Stimulated activated naive B cell treated with anti-CD40 and anti-IgM and Interleukin-4, amounts not matched to agents 10 μg/mL and 1 μg/mL and 100 μg/mL, for 72 hours (primary cell): ENCODE measurements around the gene TMEM245.

Experiments used
- ATAC-seq, 2 donors: fragments of 150-1000 bp; cut with Tn5 transposase; replicated peaks; 2 replicates each; pipeline ENCODE4 v1.10.0; 2021; ENCODE audit warnings: moderate library complexity in 1 of 2
- DNase-seq: peaks from one replicate; pipeline ENCODE4 v3.0.0; 2021
- H3K27ac Mint-ChIP-seq: one replicate; pipeline ENCODE4 v1.8.0; 2022; ENCODE audit warnings: mild to moderate bottlenecking, mixed read lengths
- H3K27me3 Mint-ChIP-seq, 2 donors: one replicate each; pipeline ENCODE4 v1.8.0; 2022; ENCODE audit warnings: mixed read lengths in 2 of 2
- H3K36me3 Mint-ChIP-seq, 2 donors: one replicate each; pipeline ENCODE4 v1.8.0; 2022; ENCODE audit warnings: mixed read lengths in 2 of 2, mild to moderate bottlenecking in 1 of 2
- H3K4me1 Mint-ChIP-seq, 2 donors: one replicate each; pipeline ENCODE4 v1.8.0; 2022; ENCODE audit warnings: mixed read lengths in 2 of 2, mild to moderate bottlenecking in 1 of 2
- H3K4me3 Mint-ChIP-seq, 2 donors: one replicate each; pipeline ENCODE4 v1.8.0; 2022; ENCODE audit warnings: mild to moderate bottlenecking in 2 of 2, mixed read lengths in 2 of 2, moderate library complexity in 1 of 2
- H3K9me3 Mint-ChIP-seq, 2 donors: one replicate each; pipeline ENCODE4 v1.8.0; 2022; ENCODE audit warnings: mixed read lengths in 2 of 2, mild to moderate bottlenecking in 1 of 2

The TMEM245 gene

DNA sequence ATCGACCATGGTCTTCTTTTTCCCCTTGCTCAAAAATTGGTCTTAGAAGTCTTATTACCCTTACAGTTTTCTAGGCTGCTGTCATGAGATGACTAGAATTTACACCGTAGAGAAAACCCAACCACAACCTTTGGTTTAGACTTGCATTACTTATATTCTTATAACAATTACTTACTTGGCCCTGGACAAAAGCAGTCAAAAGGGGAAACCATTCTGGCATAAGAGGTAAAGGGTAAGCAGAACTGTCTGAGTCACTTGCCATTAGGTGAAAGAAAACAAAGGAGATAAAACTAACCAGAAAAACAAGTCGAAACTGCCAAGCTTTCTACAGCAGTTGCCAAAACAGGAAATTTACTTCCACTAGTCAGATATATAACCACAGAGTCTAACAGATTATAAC lies 17.9 kb downstream of the TMEM245 start:
- H3K4me3 Mint-ChIP-seq, result peak overlapping the region; percentile 2 to 7
- peaks cover 18 to 34% of the 10 kb centered on the region in 2 donors for H3K36me3 Mint-ChIP-seq
- peaks cover 2 to 3% of the 10 kb centered on the region in 2 donors for H3K9me3 Mint-ChIP-seq
- peak overlapping the region; percentile 88 for H3K27ac Mint-ChIP-seq
- peaks cover 44 to 56% of the 10 kb centered on the region in 2 donors for H3K4me1 Mint-ChIP-seq
- no peaks in the 10 kb centered on the region for H3K27me3 Mint-ChIP-seq
- ATAC-seq (peak; percentile 97), DNase-seq (peak; percentile 21)

DNA sequence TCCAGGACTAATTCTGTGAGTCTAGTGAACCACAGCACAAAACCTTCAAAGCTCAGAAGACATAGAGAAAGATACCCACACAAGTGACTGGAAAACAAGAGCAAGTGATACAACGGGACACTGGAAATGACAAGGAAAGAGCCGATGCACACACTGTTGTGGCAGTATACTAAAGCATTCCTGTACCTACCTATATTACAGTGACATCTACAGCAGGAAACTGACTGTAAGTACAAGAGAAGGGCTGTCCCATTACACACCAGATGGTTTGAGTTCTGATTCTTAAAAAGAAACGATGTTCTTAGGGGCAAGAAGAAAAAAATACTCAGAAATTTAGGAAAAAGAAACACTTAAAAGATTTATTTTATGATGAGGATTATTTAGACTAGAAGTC lies 18.5 kb downstream of the TMEM245 start:
- Mint-ChIP-seq H3K9me3 (peaks cover 2 to 3% of the 10 kb centered on the region in 2 donors), H3K4me1 (peaks cover 44 to 53% of the 10 kb centered on the region in 2 donors), H3K27me3 (no peaks in the 10 kb centered on the region), H3K4me3 (peak overlapping the region; percentile 55 to 59), H3K27ac (peak overlapping the region; percentile 3), H3K36me3 (peaks cover 20 to 35% of the 10 kb centered on the region in 2 donors)
- ATAC-seq (no peak), DNase-seq (no peak)

DNA sequence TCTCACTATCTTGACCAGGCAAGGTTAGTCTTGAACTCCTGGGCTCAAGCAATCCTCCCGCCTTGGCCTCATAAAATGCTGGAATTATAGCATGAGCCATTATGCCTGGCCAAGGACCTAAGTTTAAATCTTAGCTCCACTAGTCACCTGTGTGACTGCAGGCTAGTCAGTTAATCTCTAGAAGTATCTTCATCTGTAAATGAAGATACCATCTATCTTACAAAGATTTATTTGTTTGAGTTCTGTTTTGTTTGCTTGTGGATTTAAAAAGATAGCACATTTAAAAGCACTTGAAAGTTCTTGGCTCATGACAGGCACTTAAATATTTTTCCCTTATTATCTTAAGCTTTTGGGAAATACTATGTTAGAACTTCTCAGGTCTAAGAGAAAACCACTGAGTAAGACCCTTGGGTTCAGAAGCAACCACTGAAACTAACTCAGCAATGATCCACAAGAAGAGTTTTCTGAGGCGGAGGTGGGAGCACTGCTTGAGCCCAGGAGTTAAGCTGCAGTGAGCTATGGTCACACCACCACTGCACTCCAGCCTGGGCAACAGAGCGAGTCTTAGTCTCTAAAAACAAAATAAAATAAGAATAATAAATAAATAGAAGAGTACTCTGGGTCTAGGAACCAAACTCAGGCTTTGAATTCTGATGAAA lies 19.1 kb downstream of the TMEM245 start:
- no peaks in the 10 kb centered on the region for H3K27me3 Mint-ChIP-seq
- peak overlapping the region; percentile 55 to 59 for H3K4me3 Mint-ChIP-seq
- no peak for ATAC-seq
- peaks cover 47 to 59% of the 10 kb centered on the region in 2 donors for H3K4me1 Mint-ChIP-seq
- no peak for DNase-seq
- peaks cover 2 to 3% of the 10 kb centered on the region in 2 donors for H3K9me3 Mint-ChIP-seq
- H3K36me3 Mint-ChIP-seq, result peaks cover 21 to 38% of the 10 kb centered on the region in 2 donors
- peak overlapping the region; percentile 3 for H3K27ac Mint-ChIP-seq

DNA sequence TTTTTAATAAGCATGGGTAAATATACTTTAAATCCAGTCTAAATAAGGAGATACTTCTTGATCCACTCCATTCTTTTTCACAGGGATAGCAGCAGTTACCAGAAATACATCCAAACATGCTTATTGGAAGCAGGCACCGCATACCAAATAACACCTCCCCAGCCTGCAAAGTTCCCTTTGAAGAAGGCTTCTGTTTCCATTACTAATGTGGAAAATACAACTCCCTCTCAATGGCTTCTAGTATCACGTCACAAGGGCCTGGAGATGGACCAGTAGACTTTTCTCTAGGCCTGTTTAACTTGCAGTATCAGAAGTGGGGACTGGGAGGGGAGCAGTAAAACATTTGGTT lies 20.8 kb downstream of the TMEM245 start:
- H3K27me3 Mint-ChIP-seq, result no peaks in the 10 kb centered on the region

DNA sequence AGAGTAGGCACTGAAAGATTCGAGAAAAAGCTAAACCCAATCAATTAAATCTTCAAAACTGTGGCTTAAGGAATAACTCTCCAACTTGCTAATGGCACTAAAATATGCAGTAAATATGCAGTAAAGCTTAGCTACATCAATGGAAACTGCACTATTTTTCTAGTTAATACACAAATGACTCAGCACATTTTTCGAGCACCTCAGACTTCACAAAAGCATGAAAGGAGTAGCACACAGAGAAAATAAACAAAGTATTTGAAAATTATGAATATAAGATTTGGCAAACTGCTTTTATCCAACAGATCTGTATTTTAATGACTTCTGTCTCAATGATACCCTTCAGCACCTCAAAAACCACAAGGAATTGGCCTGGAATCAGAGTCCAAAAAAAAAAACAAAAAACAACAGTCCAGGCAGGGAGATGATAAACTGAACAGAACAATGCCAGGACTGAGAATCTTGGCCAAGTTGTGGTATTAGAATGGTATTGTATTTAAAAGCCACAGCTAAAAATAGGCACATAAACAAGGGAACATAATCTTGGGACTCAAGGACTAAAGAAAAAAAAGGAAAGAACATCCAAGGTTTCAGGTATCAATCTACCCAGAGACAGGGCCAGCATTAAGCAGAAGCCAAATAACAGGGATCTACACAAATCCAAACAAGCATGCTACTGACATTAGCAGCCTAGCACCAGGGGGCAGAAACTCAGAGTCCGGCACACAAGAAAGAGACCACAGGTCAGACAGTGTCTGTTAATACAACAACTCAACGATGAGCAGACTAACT lies 21.4 kb downstream of the TMEM245 start:
- peak overlapping the region; percentile 72 for H3K27ac Mint-ChIP-seq
- H3K4me3 Mint-ChIP-seq, result peak overlapping the region in 1 of 2 donors; percentile 59
- ATAC-seq (no peak), DNase-seq (no peak)
- peaks cover under 1 to 2% of the 10 kb centered on the region in 2 donors for H3K9me3 Mint-ChIP-seq
- no peaks in the 10 kb centered on the region for H3K27me3 Mint-ChIP-seq
- peaks cover 46 to 56% of the 10 kb centered on the region in 2 donors for H3K4me1 Mint-ChIP-seq
- H3K36me3 Mint-ChIP-seq, result peaks cover 21 to 41% of the 10 kb centered on the region in 2 donors

More for the DNA sequence above, 20.8 kb downstream of the TMEM245 start:
- H3K27ac Mint-ChIP-seq, result peak overlapping the region; percentile 14
- DNase-seq (no peak), ATAC-seq (no peak)
- H3K4me1 Mint-ChIP-seq, result peaks cover 48 to 61% of the 10 kb centered on the region in 2 donors
- no peak overlapping the region for H3K4me3 Mint-ChIP-seq
- peaks cover 23 to 46% of the 10 kb centered on the region in 2 donors for H3K36me3 Mint-ChIP-seq
- H3K9me3 Mint-ChIP-seq, result peaks cover 2 to 3% of the 10 kb centered on the region in 2 donors

DNA sequence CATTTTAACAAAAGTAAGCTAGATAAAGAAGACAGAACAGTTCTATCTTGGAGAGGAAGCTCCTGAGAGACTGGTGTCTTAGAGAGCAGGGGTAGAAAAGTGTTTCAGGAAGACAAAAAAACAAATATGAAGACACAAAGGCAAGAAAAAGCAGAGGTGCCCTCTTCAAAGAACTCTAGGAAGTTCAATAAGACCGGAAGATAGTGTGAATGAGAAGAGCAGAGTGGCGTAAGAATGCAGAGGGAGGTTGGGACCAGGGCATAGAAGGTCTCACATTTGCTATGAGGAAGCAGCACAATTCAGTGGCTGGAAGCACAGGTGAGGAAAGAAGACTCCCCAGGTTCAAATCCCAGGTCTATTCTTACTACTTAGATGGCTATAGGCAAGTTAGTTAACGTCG lies 22.6 kb downstream of the TMEM245 start:
- DNase-seq, result no peak
- ATAC-seq, result no peak
- no peak overlapping the region for H3K4me3 Mint-ChIP-seq
- H3K9me3 Mint-ChIP-seq, result no peaks in the 10 kb centered on the region
- H3K4me1 Mint-ChIP-seq, result peaks cover 42 to 56% of the 10 kb centered on the region in 2 donors
- H3K36me3 Mint-ChIP-seq, result peaks cover 21 to 37% of the 10 kb centered on the region in 2 donors
- H3K27ac Mint-ChIP-seq, result peak overlapping the region; percentile 2
- H3K27me3 Mint-ChIP-seq, result no peaks in the 10 kb centered on the region

DNA sequence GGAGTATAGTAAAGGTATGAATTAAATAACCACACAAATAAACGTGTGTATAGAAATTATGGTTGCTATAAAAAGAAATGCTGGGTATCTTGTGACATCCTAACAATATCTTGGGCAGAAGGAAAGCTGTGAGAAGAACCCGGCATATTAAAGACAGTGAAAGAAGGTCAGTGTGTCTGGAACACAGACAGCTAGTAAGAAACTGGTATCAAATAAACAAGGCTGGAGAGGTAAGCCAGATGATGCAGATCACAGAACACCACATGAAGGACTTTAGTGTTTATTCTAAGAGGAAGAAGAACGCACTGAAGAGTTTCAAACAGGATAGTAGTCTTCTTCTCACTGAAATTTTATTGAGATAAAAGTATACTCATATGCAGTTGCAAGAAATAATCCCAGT lies 24.4 kb downstream of the TMEM245 start:
- no peak overlapping the region for H3K27ac Mint-ChIP-seq
- DNase-seq (no peak), ATAC-seq (no peak)
- H3K4me1 Mint-ChIP-seq, result peaks cover 32 to 45% of the 10 kb centered on the region in 2 donors
- H3K4me3 Mint-ChIP-seq, result no peak overlapping the region
- H3K9me3 Mint-ChIP-seq, result no peaks in the 10 kb centered on the region
- H3K36me3 Mint-ChIP-seq, result peaks cover 28 to 47% of the 10 kb centered on the region in 2 donors
- no peaks in the 10 kb centered on the region for H3K27me3 Mint-ChIP-seq

DNA sequence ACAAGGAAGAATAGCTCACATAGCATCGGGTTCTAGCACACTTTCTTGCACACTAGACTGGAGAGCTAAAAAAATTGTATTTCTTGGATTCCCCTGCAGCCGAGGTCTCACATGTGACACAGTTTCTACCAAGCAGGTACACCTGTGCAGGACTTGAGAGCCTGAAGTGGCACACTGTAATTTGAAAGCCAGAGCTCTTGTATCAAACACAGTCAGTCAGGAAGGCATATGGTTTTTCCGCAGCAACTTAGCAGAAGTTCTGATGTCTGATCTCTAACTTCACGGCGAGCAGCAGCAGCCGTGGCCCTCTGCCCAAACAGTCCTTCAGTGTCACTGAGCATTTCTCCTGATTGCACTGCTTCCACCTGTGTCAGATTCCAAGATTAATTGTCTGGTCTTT lies 25.5 kb downstream of the TMEM245 start:
- ATAC-seq (no peak), DNase-seq (no peak)
- Mint-ChIP-seq H3K9me3 (no peaks in the 10 kb centered on the region), H3K4me3 (no peak overlapping the region), H3K4me1 (peaks cover 30 to 37% of the 10 kb centered on the region in 2 donors), H3K27ac (no peak overlapping the region), H3K36me3 (peaks cover 31 to 48% of the 10 kb centered on the region in 2 donors), H3K27me3 (no peaks in the 10 kb centered on the region)

DNA sequence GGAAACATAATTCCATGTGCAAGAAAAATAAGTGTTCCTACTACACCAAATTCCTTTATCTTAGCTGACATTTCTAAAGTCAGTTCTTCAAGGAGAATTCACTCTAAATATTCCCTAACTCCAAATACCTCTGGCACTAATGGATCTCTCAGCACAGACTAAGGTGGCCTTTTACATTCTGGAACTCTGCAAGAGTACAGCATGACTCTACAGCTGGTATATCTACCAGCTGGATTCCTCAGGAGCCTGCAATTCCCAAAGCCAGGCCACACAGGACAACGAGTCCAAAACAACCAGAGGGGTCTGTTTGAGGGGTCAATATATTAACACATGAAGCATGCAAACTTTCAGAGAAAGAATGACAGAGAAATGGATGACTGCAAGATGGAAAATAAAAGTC lies 27.2 kb downstream of the TMEM245 start:
- Mint-ChIP-seq H3K9me3 (no peaks in the 10 kb centered on the region), H3K4me1 (peaks cover 21 to 22% of the 10 kb centered on the region in 2 donors), H3K27me3 (no peaks in the 10 kb centered on the region), H3K36me3 (peaks cover 31 to 53% of the 10 kb centered on the region in 2 donors), H3K27ac (no peak overlapping the region), H3K4me3 (no peak overlapping the region)
- no peak for DNase-seq
- ATAC-seq, result no peak

DNA sequence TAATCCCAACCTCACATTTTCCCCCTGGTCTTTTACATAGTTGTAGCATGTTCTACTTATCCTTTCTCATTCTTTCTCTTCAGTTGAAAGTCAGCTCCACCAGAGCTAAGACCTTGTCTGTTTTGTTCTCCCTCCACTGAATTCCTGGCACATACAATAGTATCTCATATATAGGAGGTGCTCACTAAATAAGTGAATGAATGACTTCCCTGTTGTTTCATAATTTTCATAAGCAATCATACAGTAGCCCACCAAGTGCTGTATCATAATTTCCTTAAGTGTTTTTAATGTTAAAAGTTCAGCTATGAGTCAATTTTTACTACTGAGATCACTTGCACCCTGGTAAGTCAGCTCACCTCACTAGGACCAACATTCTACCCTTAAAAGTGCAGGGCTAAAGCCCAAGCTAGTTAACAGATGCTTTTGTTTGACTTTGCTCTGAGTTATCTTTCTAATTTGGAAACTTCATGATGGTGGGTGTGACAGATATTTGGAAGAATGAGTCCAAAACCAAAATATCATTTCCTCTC lies 27.6 kb downstream of the TMEM245 start:
- ATAC-seq (peak; percentile 14 to 57), DNase-seq (no peak)
- no peak overlapping the region for H3K4me3 Mint-ChIP-seq
- H3K27me3 Mint-ChIP-seq, result no peaks in the 10 kb centered on the region
- H3K9me3 Mint-ChIP-seq, result no peaks in the 10 kb centered on the region
- H3K27ac Mint-ChIP-seq, result no peak overlapping the region
- H3K36me3 Mint-ChIP-seq, result peaks cover 31 to 53% of the 10 kb centered on the region in 2 donors
- H3K4me1 Mint-ChIP-seq, result peaks cover 21 to 22% of the 10 kb centered on the region in 2 donors

DNA sequence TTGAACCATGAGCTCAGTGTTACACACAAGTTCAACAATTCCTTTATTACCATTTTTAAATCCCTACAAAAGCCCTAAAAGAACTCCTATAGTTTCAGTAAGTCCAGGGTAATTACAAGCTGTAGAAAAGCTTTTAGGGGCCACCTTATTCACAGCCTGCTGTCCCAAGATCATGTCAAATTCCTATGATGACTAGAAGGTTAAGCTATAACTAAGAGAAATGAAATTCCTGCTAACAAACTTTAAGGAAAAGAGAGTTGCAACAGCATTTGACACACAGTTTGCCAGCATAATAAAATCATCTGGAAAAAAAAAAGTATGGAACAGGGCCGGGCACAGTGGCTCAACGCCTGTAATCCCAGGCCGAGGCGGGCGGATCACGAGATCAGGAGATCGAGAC lies 31.5 kb downstream of the TMEM245 start:
- Mint-ChIP-seq H3K4me3 (no peak overlapping the region), H3K27me3 (no peaks in the 10 kb centered on the region), H3K9me3 (no peaks in the 10 kb centered on the region), H3K36me3 (peaks cover 24 to 45% of the 10 kb centered on the region in 2 donors), H3K27ac (no peak overlapping the region), H3K4me1 (peaks cover 19 to 26% of the 10 kb centered on the region in 2 donors)
- DNase-seq (no peak), ATAC-seq (no peak)

DNA sequence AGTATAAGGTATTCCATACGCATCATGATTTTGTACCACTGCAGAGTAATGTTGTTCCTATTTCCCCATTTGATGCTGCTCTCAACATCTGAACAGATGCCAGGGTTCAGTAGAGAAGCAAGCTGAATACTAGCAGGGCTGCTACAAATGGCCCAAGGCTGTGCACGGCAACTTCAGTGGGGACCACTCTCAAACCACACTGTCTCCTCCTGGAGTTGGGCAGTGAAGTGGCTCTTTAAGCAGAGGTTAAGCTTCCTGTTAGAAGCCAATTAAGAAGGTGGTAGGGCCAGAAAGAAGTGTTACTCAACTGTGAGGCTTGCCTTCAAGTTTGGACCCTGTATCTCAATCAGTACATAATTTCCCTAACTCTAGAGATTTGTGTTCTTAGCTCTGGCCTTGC lies 32.0 kb downstream of the TMEM245 start:
- peaks cover 23 to 46% of the 10 kb centered on the region in 2 donors for H3K36me3 Mint-ChIP-seq
- no peak overlapping the region for H3K27ac Mint-ChIP-seq
- ATAC-seq, result no peak
- H3K4me1 Mint-ChIP-seq, result peaks cover 18 to 23% of the 10 kb centered on the region in 2 donors
- no peak for DNase-seq
- H3K27me3 Mint-ChIP-seq, result no peaks in the 10 kb centered on the region
- no peaks in the 10 kb centered on the region for H3K9me3 Mint-ChIP-seq
- H3K4me3 Mint-ChIP-seq, result no peak overlapping the region

DNA sequence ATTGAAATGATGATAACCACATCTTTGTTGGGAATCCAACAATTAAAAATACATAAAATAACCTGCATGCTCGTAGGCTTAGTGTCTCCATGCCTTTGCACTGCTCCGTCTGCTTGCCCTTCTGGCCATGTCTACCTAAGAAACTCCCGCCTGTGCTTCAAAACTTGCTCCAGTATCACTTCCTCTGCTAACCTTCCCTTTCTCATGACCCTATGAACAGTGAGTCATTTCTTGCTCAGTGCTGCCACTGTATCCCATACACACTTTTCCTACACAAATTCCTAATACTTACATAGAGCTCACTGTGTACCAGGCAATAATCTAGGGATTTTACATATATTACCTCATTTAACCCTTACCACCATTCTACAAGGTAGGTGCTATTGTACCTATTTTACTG lies 33.5 kb downstream of the TMEM245 start:
- Mint-ChIP-seq H3K36me3 (peaks cover 16 to 47% of the 10 kb centered on the region in 2 donors), H3K27ac (no peak overlapping the region), H3K4me3 (no peak overlapping the region), H3K4me1 (peaks cover 12 to 13% of the 10 kb centered on the region in 2 donors), H3K27me3 (no peaks in the 10 kb centered on the region), H3K9me3 (no peaks in the 10 kb centered on the region)
- no peak for DNase-seq
- ATAC-seq, result peak; percentile 96 to 97

DNA sequence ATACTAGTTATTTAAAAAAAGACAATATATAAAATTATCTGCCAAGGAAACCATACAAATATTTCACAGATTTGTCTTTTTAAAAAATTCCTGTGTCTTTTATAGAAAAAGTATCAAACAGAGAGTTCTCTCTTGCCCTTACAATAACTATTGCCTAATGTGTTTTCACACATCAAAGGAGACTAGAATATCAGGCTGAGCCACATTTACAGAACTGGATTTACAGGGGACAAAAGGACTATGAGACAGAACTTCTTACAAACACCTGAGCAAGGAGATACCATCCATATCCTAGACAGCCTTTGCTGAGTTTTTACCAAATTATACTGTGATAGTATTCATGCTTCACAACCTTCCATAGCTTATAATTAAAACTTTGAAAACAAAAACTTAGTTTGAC lies 34.2 kb downstream of the TMEM245 start:
- Mint-ChIP-seq H3K4me3 (no peak overlapping the region), H3K9me3 (no peaks in the 10 kb centered on the region), H3K27me3 (no peaks in the 10 kb centered on the region), H3K27ac (no peak overlapping the region), H3K4me1 (peaks cover 12 to 13% of the 10 kb centered on the region in 2 donors), H3K36me3 (peaks cover 11 to 42% of the 10 kb centered on the region in 2 donors)
- DNase-seq (no peak), ATAC-seq (no peak)
